T1000 (cell line): Measurements from ENCODE around the gene ITGAL.
A peak's percentile ranks its signal among the peaks of the same experiment; 100 is the strongest.
"Not testable (repeated sequence)": the region's sequence is repeated elsewhere in the genome, so short reads cannot be mapped to it uniquely, and the experiment has no call there.

Experiments
- DNase-seq: peaks from one replicate; lab custom pipeline; 2025; ENCODE audit warnings: mixed read lengths; lab: John Stamatoyannopoulos, UW

The ITGAL gene

GRCh38 chr16:30472328-30472942, at the start of gene ITGAL:
Gene ITGAL, plus strand, starts transcription at chr16:30472742. Its CDS starts 96 bp downstream, at chr16:30472838.
- no peak for DNase-seq

- DNase-seq = no peak
Observed at GRCh38 chr16:30428055-30428454, 44.5 kb upstream of the ITGAL start.

- no peak for DNase-seq
Observed at GRCh38 chr16:30429418-30429677, 43.2 kb upstream of the ITGAL start.

- peak; percentile 95 for DNase-seq
Observed at GRCh38 chr16:30429678-30430427, 42.7 kb upstream of the ITGAL start, which contains the start of gene DCTPP1. Gene DCTPP1, minus strand, starts transcription at chr16:30430030. Its CDS starts 50 bp downstream, at chr16:30429980.

GRCh38 chr16:30430428-30430970, 42.0 kb upstream of the ITGAL start:
- DNase-seq = no peak

GRCh38 chr16:30434852-30435251, 37.7 kb upstream of the ITGAL start:
- DNase-seq = no peak

- no peak for DNase-seq
Observed at GRCh38 chr16:30437511-30438046, 35.0 kb upstream of the ITGAL start.

- no peak for DNase-seq
Observed at GRCh38 chr16:30438835-30439234, 33.7 kb upstream of the ITGAL start.

- no peak for DNase-seq
Observed at GRCh38 chr16:30439720-30440348, 32.7 kb upstream of the ITGAL start.

- no peak for DNase-seq
Observed at GRCh38 chr16:30443631-30444030, 28.9 kb upstream of the ITGAL start.

- DNase-seq = no peak
Observed at GRCh38 chr16:30444231-30445148, 28.1 kb upstream of the ITGAL start.

GRCh38 chr16:30445149-30445407, 27.5 kb upstream of the ITGAL start:
- DNase-seq = no peak

GRCh38 chr16:30445408-30446202, 26.9 kb upstream of the ITGAL start, which contains the start of gene SEPHS2:
Gene SEPHS2, minus strand, starts transcription at chr16:30445874. Its CDS starts 147 bp downstream, at chr16:30445727.
- peak; percentile 95 for DNase-seq

- DNase-seq = no peak
Observed at GRCh38 chr16:30446203-30446595, 26.3 kb upstream of the ITGAL start.

GRCh38 chr16:30447512-30448226, 24.9 kb upstream of the ITGAL start:
- DNase-seq = no peak

- DNase-seq = no peak
Observed at GRCh38 chr16:30449116-30449435, 23.5 kb upstream of the ITGAL start.

GRCh38 chr16:30452709-30453580, 19.6 kb upstream of the ITGAL start:
- not testable (repeated sequence) for DNase-seq

- DNase-seq = no peak
Observed at GRCh38 chr16:30456302-30456701, 16.2 kb upstream of the ITGAL start.

- DNase-seq = no peak
Observed at GRCh38 chr16:30457256-30457655, 15.3 kb upstream of the ITGAL start.
